ENCODE results near the gene LAMC1.

LAMC1 gene

GRCh38 chr1:183105449-183105848 lies 82.2 kb downstream of the LAMC1 start:
- no peak for DNase-seq (ENCODE audit: low read depth in 3 of 3)

DNA sequence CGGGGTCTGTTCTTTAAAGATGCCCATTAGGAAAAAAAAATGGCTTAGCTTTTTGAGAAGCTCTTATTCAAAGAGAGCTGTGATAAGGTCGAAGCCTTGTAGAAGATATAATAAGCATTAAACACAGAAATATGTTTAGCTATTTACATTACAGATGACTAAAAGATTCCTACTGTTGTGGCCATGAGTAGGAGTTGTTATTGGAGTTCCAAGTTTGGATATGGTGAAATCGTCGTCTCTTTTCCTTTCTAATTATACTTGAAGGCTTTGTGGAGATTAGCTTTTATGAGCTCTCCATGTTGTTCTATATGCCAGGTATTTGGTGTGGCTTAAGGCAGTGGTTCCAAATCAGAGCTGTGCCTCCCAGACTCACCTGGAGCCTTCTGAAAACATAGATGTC lies 82.9 kb downstream of the LAMC1 start:
- DNase-seq (ENCODE audit: low read depth in 3 of 3), result no peak

DNA sequence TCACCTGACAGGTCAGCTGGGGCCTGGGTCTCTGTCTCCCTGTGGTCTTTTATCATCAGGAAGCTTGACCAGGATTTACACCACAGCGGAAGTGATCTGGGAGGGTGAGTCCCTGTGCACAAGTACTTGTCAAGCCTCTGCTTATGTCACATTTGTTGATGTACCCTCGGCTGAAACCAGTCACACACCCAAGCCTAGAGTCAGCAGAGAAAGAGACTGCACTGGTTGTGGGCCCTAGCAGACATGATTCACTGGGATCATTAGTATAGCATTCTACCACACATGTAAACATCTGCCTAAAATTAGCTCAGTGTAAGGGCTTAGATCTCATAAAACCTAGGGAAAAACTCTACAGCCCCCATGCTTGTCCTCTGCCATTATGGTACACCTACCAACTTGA lies 83.5 kb downstream of the LAMC1 start:
- no peak for DNase-seq (ENCODE audit: low read depth in 3 of 3)

- DNase-seq (ENCODE audit: low read depth in 3 of 3), result no peak
Measured at GRCh38 chr1:183110326-183110880, 87.2 kb downstream of the LAMC1 start.

GRCh38 chr1:183114441-183114840 lies 91.2 kb downstream of the LAMC1 start:
- no peak for DNase-seq (ENCODE audit: low read depth in 3 of 3)

DNA sequence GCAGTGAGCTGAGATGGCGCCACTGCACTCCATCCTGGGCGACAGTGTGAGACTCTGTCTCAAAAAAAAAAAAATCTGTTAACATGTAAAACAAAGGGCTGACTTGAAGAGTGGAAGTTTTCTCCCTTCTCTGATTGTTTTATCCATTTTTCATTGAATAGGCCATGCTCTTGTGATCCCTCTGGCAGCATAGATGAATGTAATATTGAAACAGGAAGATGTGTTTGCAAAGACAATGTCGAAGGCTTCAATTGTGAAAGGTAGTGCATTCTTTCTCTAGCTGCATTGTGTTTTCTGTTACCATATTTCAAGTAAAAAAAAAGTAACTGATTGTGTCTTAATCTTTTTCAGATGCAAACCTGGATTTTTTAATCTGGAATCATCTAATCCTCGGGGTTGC lies 93.2 kb downstream of the LAMC1 start:
- no peak for DNase-seq (ENCODE audit: low read depth in 3 of 3)

GRCh38 chr1:183121609-183122008 lies 98.4 kb downstream of the LAMC1 start:
- no peak for DNase-seq (ENCODE audit: low read depth in 3 of 3)

GRCh38 chr1:183124259-183124658 lies 101.0 kb downstream of the LAMC1 start:
- no peak for DNase-seq (ENCODE audit: low read depth in 3 of 3)

GRCh38 chr1:183125279-183125999 lies 102.2 kb downstream of the LAMC1 start:
- DNase-seq (ENCODE audit: low read depth in 3 of 3), result no peak

- DNase-seq (ENCODE audit: low read depth in 3 of 3), result no peak
Measured at GRCh38 chr1:183126000-183126366, 102.8 kb downstream of the LAMC1 start.

DNA sequence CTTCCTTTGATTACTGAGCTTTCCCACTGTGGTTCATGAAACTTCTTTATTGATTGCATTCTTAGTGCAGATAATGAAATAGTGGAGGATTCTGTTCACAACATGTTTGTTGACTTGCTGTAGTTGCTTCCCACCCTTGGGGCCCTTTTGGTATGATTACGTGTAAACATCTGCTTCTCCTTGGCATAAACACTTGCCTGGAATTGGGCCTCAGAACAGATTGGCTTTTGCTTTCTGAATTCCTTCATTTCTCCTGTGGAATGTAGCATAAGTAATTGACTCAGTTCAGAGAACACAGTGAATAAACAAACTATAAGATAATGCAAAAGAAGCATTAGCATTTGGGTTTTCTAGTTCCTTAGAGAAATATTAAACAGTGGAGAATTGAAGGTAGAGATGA lies 103.3 kb downstream of the LAMC1 start:
- DNase-seq (ENCODE audit: low read depth in 3 of 3), result no peak

DNA sequence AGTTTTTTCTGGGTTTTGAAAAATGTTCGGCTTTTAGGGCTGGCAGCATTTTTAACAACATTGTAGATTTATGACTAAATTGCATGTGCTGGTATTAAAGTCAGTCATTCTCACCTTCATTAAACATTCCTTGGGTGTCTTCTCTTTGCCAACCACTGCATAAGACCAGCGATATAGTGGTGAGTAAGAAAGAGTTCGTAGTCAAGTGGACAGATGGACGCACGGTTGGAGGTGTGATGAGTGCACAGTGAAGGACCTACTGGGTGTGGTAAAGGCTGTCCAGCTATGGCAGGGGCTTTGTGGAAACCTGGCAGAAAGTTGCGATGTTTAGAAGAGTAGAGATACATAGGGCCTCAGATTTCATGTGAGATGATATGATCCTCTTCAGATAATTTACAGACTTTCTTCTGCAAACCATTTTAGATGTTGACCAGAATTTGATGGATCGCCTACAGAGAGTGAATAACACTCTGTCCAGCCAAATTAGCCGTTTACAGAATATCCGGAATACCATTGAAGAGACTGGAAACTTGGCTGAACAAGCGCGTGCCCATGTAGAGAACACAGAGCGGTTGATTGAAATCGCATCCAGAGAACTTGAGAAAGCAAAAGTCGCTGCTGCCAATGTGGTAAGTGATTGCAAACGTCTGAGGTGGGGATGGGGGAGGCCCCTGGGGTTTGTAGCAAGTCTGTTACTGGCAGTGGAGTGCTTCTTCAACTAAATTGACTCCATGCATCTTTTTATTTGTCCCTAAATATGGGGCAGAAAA lies 106.9 kb downstream of the LAMC1 start:
- DNase-seq (ENCODE audit: low read depth in 3 of 3), result no peak

DNA sequence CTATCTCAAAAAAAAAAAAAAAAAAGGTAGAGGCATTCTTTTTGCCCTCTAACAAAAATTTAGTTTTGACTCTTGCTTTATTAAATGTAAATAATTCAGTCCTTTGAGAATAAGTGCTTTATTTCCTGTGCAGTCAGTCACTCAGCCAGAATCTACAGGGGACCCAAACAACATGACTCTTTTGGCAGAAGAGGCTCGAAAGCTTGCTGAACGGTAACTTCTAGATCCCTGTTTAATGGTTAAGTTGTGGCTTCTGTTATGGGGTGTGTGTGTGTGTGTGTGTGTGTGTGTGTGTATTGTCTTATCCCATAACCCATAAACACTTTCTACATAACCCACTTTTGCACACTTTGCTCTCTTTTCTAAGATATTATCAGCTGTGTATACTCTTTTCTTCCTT lies 107.9 kb downstream of the LAMC1 start:
- no peak for DNase-seq (ENCODE audit: low read depth in 3 of 3)

DNA sequence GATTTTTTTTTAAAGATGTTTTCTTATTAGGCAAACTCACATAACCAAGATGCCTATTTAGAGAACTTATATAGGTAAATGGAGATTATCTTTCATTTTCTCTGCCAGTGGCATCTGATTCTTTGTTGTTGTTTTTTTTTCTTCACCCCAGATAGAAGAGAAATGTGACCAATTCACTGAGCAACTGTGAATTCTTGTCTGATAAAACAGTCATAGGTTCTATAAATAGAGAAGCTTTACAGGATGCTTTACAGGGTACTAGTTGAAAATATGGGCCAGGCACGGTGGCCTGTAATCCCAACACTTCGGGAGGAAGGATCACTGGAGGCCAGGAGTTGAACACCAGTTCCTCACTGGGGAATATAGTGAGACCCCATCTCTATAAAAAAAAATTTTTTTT lies 112.1 kb downstream of the LAMC1 start:
- no peak for DNase-seq (ENCODE audit: low read depth in 3 of 3)

GRCh38 chr1:183137782-183138181 lies 114.6 kb downstream of the LAMC1 start:
- DNase-seq (ENCODE audit: low read depth in 3 of 3), result no peak

DNA sequence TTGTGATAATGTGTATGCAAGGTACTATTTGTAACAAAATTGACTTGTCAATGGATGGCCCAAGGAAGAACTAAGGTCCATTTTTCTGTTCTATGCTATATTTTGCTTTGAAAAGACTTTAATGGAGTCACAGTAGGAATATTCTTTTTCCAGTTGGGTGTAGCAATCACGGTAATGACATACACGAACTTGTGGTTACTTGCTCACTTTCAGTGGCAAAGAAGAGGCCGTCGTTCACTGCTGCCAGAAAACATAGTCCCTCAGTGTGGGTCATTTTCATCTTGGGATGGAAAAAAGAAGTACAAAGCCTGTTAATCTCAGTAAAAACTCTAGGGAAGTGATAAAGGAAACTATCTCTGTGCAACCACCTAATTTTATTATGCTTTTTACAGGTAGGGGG lies 115.1 kb downstream of the LAMC1 start:
- DNase-seq (ENCODE audit: low read depth in 3 of 3), result no peak

DNA sequence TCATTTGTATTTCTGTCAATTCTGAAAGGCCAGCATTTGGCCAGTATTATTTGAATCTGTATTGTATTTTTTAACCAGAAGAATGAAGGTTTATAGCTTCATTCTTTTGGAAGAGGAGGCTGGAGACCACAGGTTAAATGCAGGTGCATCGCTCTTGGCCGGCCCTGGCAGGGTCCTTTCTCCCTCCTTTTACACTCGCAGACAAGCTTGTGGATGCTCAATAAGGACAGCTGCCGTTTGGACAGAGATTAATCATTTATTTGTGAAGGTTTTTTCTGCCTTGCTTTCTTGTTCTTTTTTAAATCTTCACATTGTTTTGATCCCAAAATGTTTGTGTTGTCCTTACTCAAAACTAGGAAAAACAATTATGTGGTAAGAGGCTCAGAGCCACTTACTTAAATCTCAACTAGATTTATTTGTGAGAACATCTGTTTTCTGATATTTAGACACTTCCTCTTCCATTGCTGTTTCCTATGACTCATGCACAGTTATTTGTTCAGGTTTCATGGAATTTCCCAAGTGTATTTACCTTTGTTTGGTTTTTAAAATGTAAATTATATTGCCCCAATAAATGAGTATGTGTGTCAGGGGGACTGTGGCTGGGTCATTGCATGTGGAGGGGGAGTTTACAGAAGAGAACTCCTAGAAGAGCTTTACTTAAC lies 116.2 kb downstream of the LAMC1 start:
- DNase-seq (ENCODE audit: low read depth in 3 of 3), result no peak

GRCh38 chr1:183140633-183141032 lies 117.4 kb downstream of the LAMC1 start:
- DNase-seq (ENCODE audit: low read depth in 3 of 3), result no peak

DNA sequence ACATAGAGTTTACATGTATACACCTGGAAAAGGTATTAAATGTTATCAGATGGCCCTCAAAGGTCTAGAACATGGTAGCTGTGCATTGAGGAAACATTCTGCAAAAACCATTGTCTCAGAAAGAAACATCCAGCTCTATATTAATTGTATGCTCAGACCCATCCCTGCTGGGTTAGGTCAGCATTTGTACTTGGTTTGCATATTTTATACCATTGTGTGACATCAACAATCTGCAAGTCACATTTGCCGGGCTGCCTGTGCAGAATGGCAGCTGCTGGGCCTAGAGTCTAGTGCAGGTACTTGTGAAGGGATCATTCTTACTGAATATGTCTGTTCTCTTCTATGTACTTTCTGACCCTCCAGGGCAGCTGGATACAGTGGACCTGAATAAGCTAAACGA lies 119.0 kb downstream of the LAMC1 start:
- DNase-seq (ENCODE audit: low read depth in 3 of 3), result no peak

DNA sequence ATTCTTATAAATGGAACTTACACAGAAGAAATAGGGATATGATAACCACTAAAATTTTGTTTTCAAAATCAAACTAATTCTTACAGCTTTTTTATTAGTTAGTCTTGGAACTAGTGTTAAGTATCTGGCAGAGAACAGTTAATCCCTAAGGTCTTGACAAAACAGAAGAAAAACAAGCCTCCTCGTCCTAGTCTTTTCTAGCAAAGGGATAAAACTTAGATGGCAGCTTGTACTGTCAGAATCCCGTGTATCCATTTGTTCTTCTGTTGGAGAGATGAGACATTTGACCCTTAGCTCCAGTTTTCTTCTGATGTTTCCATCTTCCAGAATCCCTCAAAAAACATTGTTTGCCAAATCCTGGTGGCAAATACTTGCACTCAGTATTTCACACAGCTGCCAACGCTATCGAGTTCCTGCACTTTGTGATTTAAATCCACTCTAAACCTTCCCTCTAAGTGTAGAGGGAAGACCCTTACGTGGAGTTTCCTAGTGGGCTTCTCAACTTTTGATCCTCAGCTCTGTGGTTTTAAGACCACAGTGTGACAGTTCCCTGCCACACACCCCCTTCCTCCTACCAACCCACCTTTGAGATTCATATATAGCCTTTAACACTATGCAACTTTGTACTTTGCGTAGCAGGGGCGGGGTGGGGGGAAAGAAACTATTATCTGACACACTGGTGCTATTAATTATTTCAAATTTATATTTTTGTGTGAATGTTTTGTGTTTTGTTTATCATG lies 120.5 kb downstream of the LAMC1 start:
- no peak for DNase-seq (ENCODE audit: low read depth in 3 of 3)

- no peak for DNase-seq (ENCODE audit: low read depth in 3 of 3)
Measured at GRCh38 chr1:183144752-183145151, 121.5 kb downstream of the LAMC1 start.

DNA sequence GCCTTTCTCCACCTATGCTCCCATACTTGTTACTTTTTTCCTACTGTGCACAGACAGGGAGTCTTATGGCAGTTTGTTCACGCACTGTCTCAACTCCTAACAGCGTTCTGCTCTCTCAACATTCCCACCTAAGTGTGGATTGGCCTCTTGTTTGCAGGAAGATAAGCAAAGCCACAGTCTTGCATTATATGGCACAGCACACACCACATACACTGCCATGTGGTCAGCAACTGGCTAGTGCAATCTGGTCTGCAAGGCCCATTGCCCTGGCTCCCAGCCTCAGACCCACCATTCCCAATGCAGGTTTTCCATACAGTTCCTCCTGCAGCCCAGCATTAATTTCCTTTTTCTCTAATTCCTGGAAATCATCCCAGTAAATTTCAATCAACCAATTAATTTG lies 124.5 kb downstream of the LAMC1 start:
- DNase-seq (ENCODE audit: low read depth in 3 of 3), result no peak

Data from stimulated activated CD4-positive, alpha-beta T cell treated with anti-CD3 and anti-CD28 coated beads, TNF-alpha, amount 100 ng/mL, for 4 hours (primary cell).